A549 (cell line): ENCODE results near the gene FBXO15. TPM values are rescaled to one million over a fixed set of nuclear protein-coding genes. Genes with fewer than 3 reads are reported as not detected.

Source experiments
- ATAC-seq, 2 experiments: fragments of 200-7000 bp in 1 of 2; fragments of >200 bp in 1 of 2; cut with Nextera tagmentation in 1 of 2; cut with Tn5 transposase in 1 of 2; 3 replicates each; pipeline versions ENCODE4 v1.8.0 to v1.9.1; 2018 to 2020; ENCODE audit warnings: mild to moderate bottlenecking in 1 of 2, moderate library complexity in 1 of 2
- CTCF ChIA-PET: fragments of 300-600 bp; sonication (Branson Sonifier 250); formaldehyde crosslinking; extraction: SDS; loops from one replicate; lab custom pipeline; 2021; ENCODE audit warnings: antibody characterized with exemption, inconsistent platforms; lab: Yijun Ruan, JAX
- POLR2A ChIA-PET: fragments of 350-600 bp; formaldehyde crosslinking; extraction: SDS; loops from one replicate; lab custom pipeline; 2021; ENCODE audit warnings: antibody characterized with exemption, inconsistent platforms; lab: Yijun Ruan, JAX
- DNase-seq, 2 experiments: peaks; one replicate each; pipeline versions ENCODE4 v3.0.0 to v3.0.0-alpha.2; 2011 to 2016; ENCODE audit warnings: low read depth in 1 of 2, low spot score in 1 of 2
- FAIRE-seq: peaks from 2 replicates; lab custom pipeline; 2011; peaks lifted over from hg19 to GRCh38; lab: Jason Lieb, UNC
- H3K27ac ChIP-seq, 2 experiments: fragments of >200 bp; sonication (Bioruptor Twin); formaldehyde crosslinking; 3 replicates each; pipeline ENCODE4 v1.5.1; 2016 to 2017
- H3K4me1 ChIP-seq: fragments of >200 bp; sonication (Bioruptor Twin); formaldehyde crosslinking; 3 replicates; pipeline ENCODE4 v1.6.1; 2016
- H3K4me2 ChIP-seq: fragments of >200 bp; sonication (Bioruptor Twin); formaldehyde crosslinking; 3 replicates; pipeline ENCODE4 v1.6.1; 2016
- H3K4me3 ChIP-seq: fragments of >200 bp; sonication (Bioruptor Twin); formaldehyde crosslinking; 3 replicates; pipeline ENCODE4 v1.5.1; 2016
- H3K9me3 ChIP-seq: fragments of >200 bp; sonication (Bioruptor Twin); formaldehyde crosslinking; 3 replicates; pipeline ENCODE4 v1.6.1; 2016
- CBX8 ChIP-seq: fragments of 200-600 bp; sonication (generic); IDR thresholded peaks from 2 replicates; pipeline ENCODE4 v1.6.1; 2016
- CHD2 ChIP-seq: fragments of 150-350 bp; IDR thresholded peaks from 2 replicates; pipeline ENCODE4 v1.6.1; 2014; ENCODE audit warnings: low read length; ENCODE audit not compliant: partially characterized antibody
- CTCF ChIP-seq: fragments of >200 bp; sonication (Bioruptor Twin); formaldehyde crosslinking; IDR thresholded peaks from 3 replicates; pipeline ENCODE4 v1.5.1; 2016
- EHMT2 ChIP-seq: fragments of 200-600 bp; sonication (generic); IDR thresholded peaks from 2 replicates; pipeline ENCODE4 v1.6.1; 2016; ENCODE audit warnings: antibody characterized with exemption, low read depth, mild to moderate bottlenecking, moderate library complexity
- ELK1 ChIP-seq: fragments of 150-350 bp; IDR thresholded peaks from 2 replicates; pipeline ENCODE4 v1.6.1; 2014; ENCODE audit warnings: low read depth, mild to moderate bottlenecking, low read length
- HMGXB4 ChIP-seq: fragments of 250-450 bp; sonication (Bioruptor Pico); IDR thresholded peaks from 2 replicates; pipeline ENCODE4 v1.5.0; 2021; ENCODE audit warnings: mild to moderate bottlenecking, moderate library complexity, borderline replicate concordance
- HOXB13 ChIP-seq: fragments of 250-450 bp; sonication (Bioruptor Pico); IDR thresholded peaks from 2 replicates; pipeline ENCODE4 v1.5.0; 2020; ENCODE audit warnings: low read depth, mild to moderate bottlenecking, moderate library complexity
- HOXB5 ChIP-seq: fragments of 250-450 bp; sonication (Bioruptor Pico); IDR thresholded peaks from 2 replicates; pipeline ENCODE4 v1.5.0; 2020; ENCODE audit warnings: mild to moderate bottlenecking, moderate library complexity
- JUNB ChIP-seq: fragments of >200 bp; sonication (Bioruptor Twin); formaldehyde crosslinking; IDR thresholded peaks from 2 replicates; pipeline ENCODE4 v1.6.1; 2016
- KDM1A ChIP-seq: fragments of 200-600 bp; sonication (generic); IDR thresholded peaks from 2 replicates; pipeline ENCODE4 v1.6.1; 2016; ENCODE audit warnings: low read depth, mild to moderate bottlenecking
- MAX ChIP-seq: IDR thresholded peaks from 2 replicates; pipeline ENCODE4 v1.6.1; 2012
- MAZ ChIP-seq: fragments of 150-350 bp; IDR thresholded peaks from 2 replicates; pipeline ENCODE4 v1.6.1; 2014; ENCODE audit warnings: antibody characterized with exemption, low read depth, low read length, borderline replicate concordance
- NPAS2 ChIP-seq: fragments of 250-450 bp; sonication (Bioruptor Pico); IDR thresholded peaks from 2 replicates; pipeline ENCODE4 v1.8.0; 2022; ENCODE audit warnings: mild to moderate bottlenecking, moderate library complexity, borderline replicate concordance
- PBX3 ChIP-seq: IDR thresholded peaks from 2 replicates; pipeline ENCODE4 v1.6.1; 2012
- PHF8 ChIP-seq: fragments of 200-600 bp; sonication (generic); IDR thresholded peaks from 2 replicates; pipeline ENCODE4 v1.6.1; 2016; ENCODE audit warnings: low read depth, mild to moderate bottlenecking, antibody characterized with exemption, moderate library complexity, borderline replicate concordance
- POLR2A ChIP-seq: IDR thresholded peaks from 2 replicates; pipeline ENCODE4 v1.6.1; 2012; ENCODE audit warnings: mild to moderate bottlenecking, low read length
- REST ChIP-seq: fragments of 200-600 bp; sonication (generic); IDR thresholded peaks from 2 replicates; pipeline ENCODE4 v1.6.1; 2016; ENCODE audit warnings: antibody characterized with exemption, mild to moderate bottlenecking, moderate library complexity
- TP53 ChIP-seq: fragments of 250-450 bp; sonication (Bioruptor Pico); IDR thresholded peaks from 2 replicates; pipeline ENCODE4 v1.5.0; 2021; ENCODE audit warnings: mild to moderate bottlenecking, moderate library complexity
- ZC3H11A ChIP-seq: fragments of 450-650 bp; IDR thresholded peaks from 2 replicates; pipeline ENCODE4 v1.6.1; 2014; ENCODE audit warnings: antibody characterized with exemption, mild to moderate bottlenecking
- ZFP36 ChIP-seq: fragments of 450-650 bp; IDR thresholded peaks from 2 replicates; pipeline ENCODE4 v1.6.1; 2014; ENCODE audit warnings: borderline replicate concordance; ENCODE audit not compliant: partially characterized antibody
- WGBS: methylation state at CpG from one replicate; pipeline ENCODE4 v1.1.6; 2017; ENCODE audit errors: missing lambda C conversion rate; 5-methylcytosine and 5-hydroxymethylcytosine counted together
- polyA plus RNA-seq, 4 experiments: library from polyadenylated mRNA; depleted of rRNA in 3 of 4; stranded (reverse); fragments of >200 nt; fragmentation: RNase III in 1 of 4; extraction: RNeasy Plus Mini Kit Qiagen cat#74134 plus additional on column Dnase treatment in 1 of 4; gene quantifications; 2 replicates in 3 of 4; 3 replicates in 1 of 4; pipeline ENCODE4 v1.2.3, GENCODE V29; 2011 to 2017

FBXO15 gene
- polyA plus RNA-seq, 2 of the 4 experiments (the other 2 are of a cell fraction), result 1.3 to 2.3 TPM

- Histone ChIP-seq H3K27ac (no peak overlapping the region), H3K4me2 (no peak overlapping the region), H3K9me3 (no peaks in the 10 kb centered on the region), H3K4me3 (no peak overlapping the region), H3K4me1 (no peaks in the 10 kb centered on the region)
- TF ChIP-seq CBX8, result no peak
- TF ChIP-seq ZFP36, result no peak
- ChIA-PET CTCF (interaction anchor here (0.6 to 1.3 kb wide), 2 partner anchors 31 to 89 kb away, joined by 3 to 5 read pairs; no protein-coding TSS in a partner anchor), POLR2A (no interaction called here)
- DNase-seq, result no peak
- ATAC-seq, result no peak
- 0% methylated on average over 1 of the region's 1 CpG for WGBS
- FAIRE-seq, result no peak
These were observed 33.5 kb downstream of the FBXO15 start for GRCh38 chr18:74114116-74114515.

- DNase-seq (no peak), FAIRE-seq (no peak), ATAC-seq (no peak)
- ChIA-PET POLR2A (no interaction called here), CTCF (no interaction called here)
- no peaks in the 10 kb centered on the region for H3K9me3 ChIP-seq
- no peak overlapping the region for H3K27ac ChIP-seq
- H3K4me1 ChIP-seq, result no peaks in the 10 kb centered on the region
- TF ChIP-seq HMGXB4 (no peak), HOXB13 (CRISPR knock-in tag) (no peak), CTCF (no peak), ZC3H11A (no peak), EHMT2 (no peak), PBX3 (no peak), REST (no peak), KDM1A (no peak), TP53 (CRISPR knock-in tag) (no peak), HOXB5 (CRISPR knock-in tag) (no peak), MAZ (no peak)
- H3K4me3 ChIP-seq, result no peak overlapping the region
- H3K4me2 ChIP-seq, result no peak overlapping the region
These were observed 33.9 kb downstream of the FBXO15 start for GRCh38 chr18:74113711-74114110.

- no peak overlapping the region for H3K27ac ChIP-seq
- FAIRE-seq (no peak), DNase-seq (no peak), ATAC-seq (no peak)
- no peak overlapping the region for H3K4me3 ChIP-seq
- POLR2A ChIA-PET, result no interaction called here
- 36% methylated on average over 4 of the region's 4 CpGs for WGBS
- no peaks in the 10 kb centered on the region for H3K4me1 ChIP-seq
- H3K9me3 ChIP-seq, result no peaks in the 10 kb centered on the region
- CTCF ChIA-PET, result interaction anchor here (0.7 to 1.3 kb wide), 2 partner anchors 9 to 199 kb away, joined by 3 to 6 read pairs; no protein-coding TSS in a partner anchor
- H3K4me2 ChIP-seq, result no peak overlapping the region
- TF ChIP-seq ELK1, result no peak
- TF ChIP-seq JUNB, result no peak
- no peak for TF ChIP-seq CHD2
- TF ChIP-seq MAX, result no peak
- no peak for TF ChIP-seq NPAS2 (CRISPR knock-in tag)
- TF ChIP-seq REST, result no peak
- no peak for TF ChIP-seq CBX8
- no peak for TF ChIP-seq POLR2A
- TF ChIP-seq PHF8, result no peak
These were observed 36.7 kb downstream of the FBXO15 start for GRCh38 chr18:74110976-74111375.
